Measurements from ENCODE around the gene NME4. TPM values are rescaled to one million over a fixed set of nuclear protein-coding genes. Genes with fewer than 3 reads are reported as not detected.

Gene NME4
- total RNA-seq, 2 experiments from 2014 or later, result 22.9 to 24.2 TPM

GRCh38 chr16:389352-389751, 7.6 kb upstream of the NME4 start:
- H3K4me1 Mint-ChIP-seq (ENCODE audit: low read depth), result peaks cover 16% of the 10 kb centered on the region
- peaks cover 6% of the 10 kb centered on the region for H3K9me3 Mint-ChIP-seq
- ChIA-PET POLR2A (no interaction called here), CTCF (interaction anchor here (2.4 kb wide), 1 partner anchor 106 kb away, joined by 8 read pairs; no protein-coding TSS in a partner anchor)
- no peaks in the 10 kb centered on the region for H3K36me3 Mint-ChIP-seq (ENCODE audit: low read depth)
- TF ChIP-seq, protein P1, sequence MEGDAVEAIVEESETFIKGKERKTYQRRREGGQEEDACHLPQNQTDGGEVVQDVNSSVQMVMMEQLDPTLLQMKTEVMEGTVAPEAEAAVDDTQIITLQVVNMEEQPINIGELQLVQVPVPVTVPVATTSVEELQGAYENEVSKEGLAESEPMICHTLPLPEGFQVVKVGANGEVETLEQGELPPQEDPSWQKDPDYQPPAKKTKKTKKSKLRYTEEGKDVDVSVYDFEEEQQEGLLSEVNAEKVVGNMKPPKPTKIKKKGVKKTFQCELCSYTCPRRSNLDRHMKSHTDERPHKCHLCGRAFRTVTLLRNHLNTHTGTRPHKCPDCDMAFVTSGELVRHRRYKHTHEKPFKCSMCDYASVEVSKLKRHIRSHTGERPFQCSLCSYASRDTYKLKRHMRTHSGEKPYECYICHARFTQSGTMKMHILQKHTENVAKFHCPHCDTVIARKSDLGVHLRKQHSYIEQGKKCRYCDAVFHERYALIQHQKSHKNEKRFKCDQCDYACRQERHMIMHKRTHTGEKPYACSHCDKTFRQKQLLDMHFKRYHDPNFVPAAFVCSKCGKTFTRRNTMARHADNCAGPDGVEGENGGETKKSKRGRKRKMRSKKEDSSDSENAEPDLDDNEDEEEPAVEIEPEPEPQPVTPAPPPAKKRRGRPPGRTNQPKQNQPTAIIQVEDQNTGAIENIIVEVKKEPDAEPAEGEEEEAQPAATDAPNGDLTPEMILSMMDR (IDR thresholded peaks at IDR 0.05), result no peak
- ATAC-seq (no peak), DNase-seq (no peak)
- intact Hi-C loops (cut with micrococcal nuclease), result no loop called here
- no peak overlapping the region for H3K4me3 Mint-ChIP-seq
- H3K27me3 Mint-ChIP-seq, result no peaks in the 10 kb centered on the region
- H3K27ac Mint-ChIP-seq, result no peak overlapping the region

DNA sequence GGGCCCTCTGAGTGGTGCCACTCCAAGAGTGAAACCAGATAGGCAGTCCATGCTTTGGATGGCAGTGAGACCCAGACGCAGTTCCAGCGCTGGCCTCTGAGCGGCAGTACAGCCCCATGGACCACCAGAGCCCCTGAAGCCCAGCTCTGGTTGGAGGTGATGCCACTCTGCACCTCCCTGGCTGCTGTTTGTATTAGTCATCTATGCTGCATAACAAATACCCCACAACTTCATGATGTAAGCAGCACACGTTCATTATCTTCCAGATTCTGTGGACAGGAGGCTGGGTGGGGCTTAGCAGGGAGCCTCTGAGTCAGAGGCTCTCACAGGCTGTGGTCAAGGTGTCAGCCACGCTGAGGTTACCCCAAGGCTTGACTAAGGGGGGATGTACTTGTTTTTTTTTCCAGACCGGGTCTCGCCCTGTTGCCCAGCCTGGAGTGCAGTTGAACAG, 5.1 kb upstream of the NME4 start:
- ChIA-PET CTCF (interaction anchor here (0.6 to 2.4 kb wide), 10 partner anchors 10 to 245 kb away, joined by 3 to 9 read pairs (median 6); partner anchors contain the start of genes CAPN15, DECR2, METTL26 and RAB11FIP3), POLR2A (interaction anchor here (0.6 to 1.5 kb wide), 5 partner anchors 9 to 132 kb away, joined by 3 to 7 read pairs (median 3); partner anchors contain the start of genes DECR2 and RAB11FIP3)
- Mint-ChIP-seq H3K4me3 (no peak overlapping the region), H3K27me3 (peaks cover 2% of the 10 kb centered on the region), H3K4me1 (ENCODE audit: low read depth) (peaks cover 25% of the 10 kb centered on the region), H3K27ac (peak overlapping the region; percentile 63), H3K9me3 (peaks cover 6% of the 10 kb centered on the region), H3K36me3 (ENCODE audit: low read depth) (no peaks in the 10 kb centered on the region)
- TF ChIP-seq, protein P1 (IDR thresholded peaks at IDR 0.05), result peak; percentile 94
- ATAC-seq (peak; percentile 97), DNase-seq (peak; percentile 95)
- intact Hi-C loops (cut with micrococcal nuclease), result no loop called here

DNA sequence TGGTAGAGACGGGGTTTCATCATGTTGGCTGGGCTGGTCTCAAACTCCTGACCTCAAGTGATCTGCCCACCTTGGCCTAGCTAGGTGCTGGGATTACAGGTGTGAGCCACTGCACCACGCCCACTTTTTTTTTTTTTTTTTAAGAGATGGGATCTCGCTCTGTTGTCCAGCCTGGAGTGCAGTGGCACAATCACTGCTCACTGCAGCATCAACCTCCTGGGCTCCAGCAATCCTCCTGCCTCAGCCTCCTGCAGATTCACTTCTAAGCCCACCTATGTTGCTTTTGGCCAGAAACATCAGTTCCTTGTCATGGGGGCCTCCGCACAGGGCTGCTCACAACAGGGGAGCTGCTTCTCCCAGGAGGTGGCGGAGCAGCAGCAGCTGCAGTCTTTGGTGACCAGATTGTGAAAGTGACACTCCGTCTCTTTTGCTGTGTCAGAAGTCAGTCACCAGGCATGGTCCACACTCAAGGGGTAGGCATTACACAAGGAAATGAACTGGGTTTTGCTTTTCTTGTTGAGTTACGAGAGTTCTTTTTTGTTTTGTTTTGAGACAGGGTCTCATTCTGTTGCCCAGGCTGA, 4.5 kb upstream of the NME4 start:
- TF ChIP-seq, protein P1 (IDR thresholded peaks at IDR 0.05), result no peak
- Mint-ChIP-seq H3K4me1 (ENCODE audit: low read depth) (peaks cover 25% of the 10 kb centered on the region), H3K4me3 (no peak overlapping the region), H3K9me3 (peaks cover 6% of the 10 kb centered on the region), H3K36me3 (ENCODE audit: low read depth) (no peaks in the 10 kb centered on the region), H3K27me3 (peaks cover 2% of the 10 kb centered on the region), H3K27ac (peak overlapping the region; percentile 63)
- ChIA-PET CTCF (interaction anchor here (0.6 to 1.8 kb wide), 9 partner anchors 9 to 244 kb away, joined by 3 to 9 read pairs (median 5); partner anchors contain the start of genes CAPN15, DECR2, METTL26 and RAB11FIP3), POLR2A (interaction anchor here (0.7 to 1.5 kb wide), 6 partner anchors 9 to 41 kb away, joined by 3 to 7 read pairs (median 3); partner anchors contain the start of genes DECR2 and RAB11FIP3)
- intact Hi-C loops (cut with micrococcal nuclease), result no loop called here
- DNase-seq, result peak; percentile 50
- no peak for ATAC-seq

DNA sequence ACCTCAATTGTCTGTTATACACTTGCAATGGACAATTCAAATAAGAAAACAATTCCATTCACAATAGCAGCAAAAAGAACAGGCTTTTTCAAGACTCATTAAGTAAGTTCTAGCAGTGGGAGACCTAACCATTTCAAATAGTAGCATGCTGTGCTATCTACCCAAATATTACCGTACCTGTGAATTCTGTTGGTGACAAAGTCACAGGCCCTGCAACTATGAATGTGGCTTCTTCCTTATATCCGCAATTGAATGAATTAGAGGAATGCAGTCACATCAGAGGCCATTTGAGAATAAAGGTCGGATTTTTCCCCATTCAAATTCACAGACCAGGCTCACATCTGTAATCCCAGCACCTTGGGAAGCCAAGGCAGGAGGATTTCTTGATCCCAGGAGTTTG, 800 bp upstream of the NME4 start:
- Mint-ChIP-seq H3K36me3 (ENCODE audit: low read depth) (peaks cover 2% of the 10 kb centered on the region), H3K4me1 (ENCODE audit: low read depth) (peaks cover 34% of the 10 kb centered on the region), H3K4me3 (peak overlapping the region; percentile 74), H3K9me3 (peaks cover 6% of the 10 kb centered on the region), H3K27me3 (peaks cover 2% of the 10 kb centered on the region), H3K27ac (no peak overlapping the region)
- intact Hi-C loops (cut with micrococcal nuclease), result loop anchor here (5.0 kb wide), 1 partner anchor 131 kb away; the partner anchor contains the start of gene CAPN15
- ChIA-PET CTCF (no interaction called here), POLR2A (no interaction called here)
- DNase-seq, result no peak
- TF ChIP-seq, protein P1 (IDR thresholded peaks at IDR 0.05), result no peak
- ATAC-seq, result no peak

DNA sequence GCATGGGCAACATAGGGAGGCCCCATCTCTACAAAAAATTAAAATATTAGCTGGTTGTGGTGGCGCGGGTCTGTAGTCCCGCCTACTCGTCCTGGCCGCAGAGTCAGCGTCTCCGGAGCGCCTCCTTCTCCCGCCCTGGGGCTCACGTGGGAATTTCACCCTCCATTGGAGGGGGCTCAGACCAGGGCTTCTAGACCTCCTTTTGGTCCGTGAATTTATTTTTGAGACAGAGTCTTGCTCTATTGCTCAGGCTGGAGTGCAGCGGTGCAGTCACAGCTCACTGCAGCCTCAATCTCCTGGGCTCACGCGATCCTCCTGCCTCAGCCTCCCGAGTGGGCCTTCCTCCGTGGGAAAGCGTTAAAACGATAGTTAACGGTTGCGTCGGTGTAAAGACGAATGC, 394 bp upstream of the NME4 start:
- ATAC-seq, result no peak
- no peak for DNase-seq
- Mint-ChIP-seq H3K4me3 (peak overlapping the region; percentile 74), H3K27me3 (peaks cover 2% of the 10 kb centered on the region), H3K36me3 (ENCODE audit: low read depth) (peaks cover 2% of the 10 kb centered on the region), H3K27ac (peak overlapping the region; percentile 66), H3K4me1 (ENCODE audit: low read depth) (peaks cover 33% of the 10 kb centered on the region), H3K9me3 (peaks cover 6% of the 10 kb centered on the region)
- ChIA-PET POLR2A (interaction anchor here (0.5 kb wide), 1 partner anchor 130 kb away, joined by 3 read pairs; no protein-coding TSS in a partner anchor), CTCF (no interaction called here)
- TF ChIP-seq, protein P1 (IDR thresholded peaks at IDR 0.05), result no peak
- intact Hi-C loops (cut with micrococcal nuclease), result loop anchor here (5.0 kb wide), 1 partner anchor 131 kb away; the partner anchor contains the start of gene CAPN15
